ENCODE data around the gene PCSK4. TPM values are rescaled to one million over a fixed set of nuclear protein-coding genes. Genes with fewer than 3 reads are reported as not detected.
A peak's percentile ranks its signal among the peaks of the same experiment; 100 is the strongest.

PCSK4 gene
- total and polyA plus RNA-seq, 2 of the 13 experiments (the other 11 are each of a cell fraction or from before 2014, with no cell fraction given): 2.0 to 2.7 TPM

GRCh38 chr19:1512671-1513498, 22.7 kb upstream of the PCSK4 start, which contains the start of gene ADAMTSL5 (continued):
- TF ChIP-seq HMGXB3 (CRISPR knock-in tag; IDR thresholded peaks at IDR 0.05; ENCODE audit: borderline replicate concordance) (no peak), KMT2A (CRISPR knock-in tag; IDR thresholded peaks at IDR 0.05) (no peak), PAWR (CRISPR knock-in tag; IDR thresholded peaks at IDR 0.05; ENCODE audit: borderline replicate concordance) (no peak), ZNF687 (CRISPR knock-in tag; IDR thresholded peaks at IDR 0.05) (peak; percentile 56), KLF16 (CRISPR knock-in tag; IDR thresholded peaks at IDR 0.05) (peak in 1 of 2 experiments; percentile 19; a peak in 1 of 4 replicates), ZKSCAN8 (CRISPR knock-in tag; IDR thresholded peaks at IDR 0.05; ENCODE audit: borderline replicate concordance) (peak; percentile 25; the same call in 1 of the 2 replicates), POLR2G (IDR thresholded peaks at IDR 0.05; ENCODE audit: low read depth, low read length) (peak; percentile 76), RAD21 (CRISPR knock-in tag; IDR thresholded peaks at IDR 0.05) (peak; percentile 80), ZNF878 (CRISPR knock-in tag; IDR thresholded peaks at IDR 0.05) (no peak), RFX5 (IDR thresholded peaks at IDR 0.05; ENCODE audit: low read depth, low read length) (no peak), GABPB1 (CRISPR knock-in tag; IDR thresholded peaks at IDR 0.05) (peak; percentile 93), MAZ (IDR thresholded peaks at IDR 0.05; ENCODE audit: borderline replicate concordance, low read depth, low read length) (no peak), MAZ (CRISPR knock-in tag; IDR thresholded peaks at IDR 0.05; ENCODE audit: low read depth) (peak; percentile 84), MIER2 (CRISPR knock-in tag; IDR thresholded peaks at IDR 0.05) (no peak), ATF4 (CRISPR knock-in tag; IDR thresholded peaks at IDR 0.05) (no peak), PRPF4 (IDR thresholded peaks at IDR 0.05; ENCODE audit: low read depth, low read length, poor library complexity, severe bottlenecking) (no peak), CHD2 (IDR thresholded peaks at IDR 0.05; ENCODE audit: low read depth, low read length) (no peak)

All from HepG2 (cell line).